Endothelial cell of umbilical vein (primary cell): ENCODE results near the gene CGRRF1. TPM values are rescaled to one million over a fixed set of nuclear protein-coding genes. Genes with fewer than 3 reads are reported as not detected.

Experiments used
- BruUV-seq: library from RNA; stranded (reverse); fragments of 400-500 nt; replicated peaks from 2 replicates; lab custom pipeline; 2021; lab: Mats Ljungman, UMichigan
- CTCF ChIA-PET: fragments of 300-600, 350-600 bp; sonication (Branson Sonifier 250); formaldehyde crosslinking; loops from one replicate; lab custom pipeline; 2021; ENCODE audit warnings: antibody characterized with exemption, inconsistent platforms; lab: Charles Lee
- POLR2A ChIA-PET: fragments of 300-600, 350-600 bp; sonication (Branson Sonifier 250); formaldehyde crosslinking; loops from one replicate; lab custom pipeline; 2021; ENCODE audit warnings: antibody characterized with exemption, inconsistent platforms; lab: Charles Lee
- DNase-seq: peaks from one replicate; pipeline ENCODE4 v3.0.0-alpha.2; 2011; ENCODE audit warnings: low read depth, low spot score
- FAIRE-seq: peaks from 2 replicates; lab custom pipeline; 2011; peaks lifted over from hg19 to GRCh38; lab: Jason Lieb, UNC
- H2AFZ ChIP-seq: 2 replicates; pipeline ENCODE4 v1.6.0; 2012; ENCODE audit warnings: low read depth, low read length, control low read depth, inconsistent platforms
- H3K27ac ChIP-seq: 2 replicates; pipeline ENCODE4 v1.5.1; 2011; ENCODE audit warnings: low read depth, mild to moderate bottlenecking, control low read depth, low read length, moderate library complexity; ENCODE audit not compliant: insufficient read depth
- H3K27me3 ChIP-seq, 2 experiments: 2 replicates each; pipeline versions ENCODE4 v1.6.0 to v1.6.1; 2011; ENCODE audit warnings: low read length in 2 of 2, mixed read lengths in 1 of 2; ENCODE audit not compliant: control insufficient read depth in 2 of 2, insufficient read depth in 2 of 2
- H3K36me3 ChIP-seq, 2 experiments: 2 replicates in 1 of 2; 3 replicates in 1 of 2; pipeline ENCODE4 v1.5.1; 2011; ENCODE audit warnings: low read length in 2 of 2, mild to moderate bottlenecking in 1 of 2, moderate library complexity in 1 of 2; ENCODE audit not compliant: control insufficient read depth in 2 of 2, insufficient read depth in 2 of 2; ENCODE audit errors: extremely low read depth in 1 of 2
- H3K4me1 ChIP-seq: 3 replicates; pipeline ENCODE4 v1.5.1; 2011; ENCODE audit warnings: mild to moderate bottlenecking, low read length; ENCODE audit not compliant: control insufficient read depth, insufficient read depth; ENCODE audit errors: extremely low read depth
- H3K4me2 ChIP-seq: 2 replicates; pipeline ENCODE4 v1.6.1; 2011; ENCODE audit warnings: low read length, control low read depth, mixed read lengths; ENCODE audit not compliant: insufficient read depth
- H3K4me3 ChIP-seq, 3 experiments: fragments of 200-600 bp in 1 of 3; sonication (generic), shearing (Covaris generic) in 1 of 3; replicated peaks in 1 of 3; 2 replicates each; pipeline ENCODE4 v1.5.1; 2011 to 2016; ENCODE audit warnings: control low read depth in 3 of 3, low read length in 3 of 3, mild to moderate bottlenecking in 2 of 3, inconsistent platforms in 1 of 3, low read depth in 1 of 3, moderate library complexity in 1 of 3; ENCODE audit not compliant: insufficient read depth in 1 of 3
- H3K79me2 ChIP-seq: 2 replicates; pipeline ENCODE4 v1.6.0; 2012; ENCODE audit warnings: low read length, inconsistent platforms; ENCODE audit not compliant: control insufficient read depth, insufficient read depth
- H3K9ac ChIP-seq: replicated peaks from 2 replicates; pipeline ENCODE3; 2011; ENCODE audit warnings: low read length, control low read depth; ENCODE audit not compliant: insufficient read depth; ENCODE audit errors: extremely low read depth
- H3K9me1 ChIP-seq: replicated peaks from 3 replicates; pipeline ENCODE4 v1.6.0; 2011; ENCODE audit warnings: mild to moderate bottlenecking, low read length; ENCODE audit not compliant: control insufficient read depth, insufficient read depth; ENCODE audit errors: extremely low read depth
- H3K9me3 ChIP-seq: replicated peaks from 2 replicates; pipeline ENCODE4 v1.5.1; 2012; ENCODE audit warnings: low read length, inconsistent platforms; ENCODE audit not compliant: control insufficient read depth, insufficient read depth
- H4K20me1 ChIP-seq: replicated peaks from 2 replicates; pipeline ENCODE3; 2011; ENCODE audit warnings: mild to moderate bottlenecking, low read length; ENCODE audit not compliant: control insufficient read depth, insufficient read depth; ENCODE audit errors: extremely low read depth
- EZH2 ChIP-seq: IDR thresholded peaks from 2 replicates; pipeline ENCODE4 v1.6.1; 2012; ENCODE audit warnings: borderline replicate concordance, low read depth, mild to moderate bottlenecking, moderate library complexity, low read length, inconsistent platforms; ENCODE audit not compliant: severe bottlenecking
- FOS ChIP-seq: IDR thresholded peaks from 2 replicates; pipeline ENCODE4 v1.6.1; 2011; ENCODE audit warnings: mild to moderate bottlenecking, low read length, moderate library complexity, borderline replicate concordance; ENCODE audit not compliant: insufficient read depth
- GATA2 ChIP-seq: IDR thresholded peaks from 2 replicates; pipeline ENCODE4 v1.7.0; 2011; ENCODE audit warnings: low read depth, mild to moderate bottlenecking, moderate library complexity, mixed read lengths, low read length; ENCODE audit not compliant: insufficient read length, insufficient read depth
- MYC ChIP-seq: IDR thresholded peaks from one replicate; pipeline ENCODE4 v1.6.1; 2011; ENCODE audit warnings: mild to moderate bottlenecking, low read depth, low read length
- POLR2A ChIP-seq: IDR thresholded peaks from 2 replicates; pipeline ENCODE4 v1.6.1; 2012; ENCODE audit warnings: low read depth, mild to moderate bottlenecking, control low read depth, low read length
- POLR2AphosphoS5 ChIP-seq: IDR thresholded peaks from 2 replicates; pipeline ENCODE4 v1.6.1; 2012; ENCODE audit warnings: low read depth, mild to moderate bottlenecking, control low read depth, low read length, moderate library complexity; ENCODE audit not compliant: insufficient read depth
- dilution Hi-C: fragments of 300-500 bp; cut with MboI; formaldehyde crosslinking; loops from one replicate; pipeline ENCODE4 v1.15.0; 2019; ENCODE audit warnings: low sequenced_read_pairs; ENCODE audit not compliant: extremely low pct_ligation_motif_present
- intact Hi-C: fragments of 100-400 bp; cut with micrococcal nuclease; formaldehyde crosslinking; loops from one replicate; pipeline ENCODE4 v1.10.0; 2022
- polyA plus RNA-seq, 4 experiments: library from polyadenylated mRNA; depleted of rRNA in 3 of 4; stranded (reverse) in 3 of 4; unstranded in 1 of 4; fragments of >200 nt; gene quantifications; 2 replicates each; pipeline versions ENCODE4 v1.2.1 to v1.2.3, GENCODE V29; 2011 to 2012; ENCODE audit warnings: missing spikeins in 1 of 4
- total RNA-seq: library from RNA; stranded (reverse); gene quantifications from 2 replicates; pipeline ENCODE4 v1.2.3, GENCODE V29; 2021
- TF ChIP-seq, protein P1 (sequence below): IDR thresholded peaks from 2 replicates; pipeline ENCODE4 v1.6.1; 2011; ENCODE audit not compliant: insufficient read depth, insufficient read length
- TF ChIP-seq, protein P2 (sequence below), 2 donors: IDR thresholded peaks; 1 replicate in 1 of 2; 2 replicates in 1 of 2; pipeline ENCODE4 v1.5.1; 2011; ENCODE audit warnings: low read length in 2 of 2, mild to moderate bottlenecking in 2 of 2, moderate library complexity in 2 of 2, control low read depth in 1 of 2, inconsistent platforms in 1 of 2, low read depth in 1 of 2; ENCODE audit not compliant: insufficient read depth in 1 of 2; ENCODE audit errors: extremely low read depth in 1 of 2

The CGRRF1 gene
- total and polyA plus RNA-seq, 2 donors (not counting 3 experiments of a cell fraction or from before 2014, with no cell fraction given): 6.6 to 15.7 TPM

- peaks cover under 1 to 1% of the 10 kb centered on the region in 2 experiments for H3K36me3 ChIP-seq
- no peaks in the 10 kb centered on the region for H4K20me1 ChIP-seq
- no TSS peak for BruUV-seq
- no peak overlapping the region for H3K4me2 ChIP-seq
- no peak for FAIRE-seq
- no peak for DNase-seq
- H3K4me3 ChIP-seq: no peak overlapping the region
- no peak overlapping the region for H3K27ac ChIP-seq
- dilution Hi-C loops: no loop called here
- no peak for TF ChIP-seq MYC
- ChIA-PET POLR2A (no interaction called here), CTCF (interaction anchor here (1.7 kb wide), 1 partner anchor 23 kb away, joined by 6 read pairs; the partner anchor contains the start of gene CGRRF1)
- no peaks in the 10 kb centered on the region for H3K27me3 ChIP-seq
- no peaks in the 10 kb centered on the region for H3K9me3 ChIP-seq
- no peak overlapping the region for H2AFZ ChIP-seq
- H3K4me1 ChIP-seq: peaks cover 9% of the 10 kb centered on the region
- no peaks in the 10 kb centered on the region for H3K79me2 ChIP-seq
- no peaks in the 10 kb centered on the region for H3K9me1 ChIP-seq
- intact Hi-C loops: no loop called here
- H3K9ac ChIP-seq: no peak overlapping the region
Measured at GRCh38 chr14:54533100-54533499, 23.4 kb downstream of the CGRRF1 start.

GRCh38 chr14:54535126-54535525 is 25.4 kb downstream of the CGRRF1 start:
- ChIA-PET POLR2A (no interaction called here), CTCF (interaction anchor here (1.1 to 1.6 kb wide), 2 partner anchors 29 to 271 kb away, joined by 3 to 5 read pairs; no protein-coding TSS in a partner anchor)
- intact Hi-C loops (no loop called here), dilution Hi-C loops (no loop called here)
- H2AFZ ChIP-seq: no peak overlapping the region
- H3K27me3 ChIP-seq: no peaks in the 10 kb centered on the region
- H3K9ac ChIP-seq: no peak overlapping the region
- no peaks in the 10 kb centered on the region for H4K20me1 ChIP-seq
- TF ChIP-seq, protein P1, sequence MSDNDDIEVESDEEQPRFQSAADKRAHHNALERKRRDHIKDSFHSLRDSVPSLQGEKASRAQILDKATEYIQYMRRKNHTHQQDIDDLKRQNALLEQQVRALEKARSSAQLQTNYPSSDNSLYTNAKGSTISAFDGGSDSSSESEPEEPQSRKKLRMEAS: no peak
- TF ChIP-seq GATA2 (no peak), FOS (no peak), POLR2A (no peak), MYC (no peak), EZH2 (no peak), POLR2AphosphoS5 (no peak)
- TF ChIP-seq, protein P2, sequence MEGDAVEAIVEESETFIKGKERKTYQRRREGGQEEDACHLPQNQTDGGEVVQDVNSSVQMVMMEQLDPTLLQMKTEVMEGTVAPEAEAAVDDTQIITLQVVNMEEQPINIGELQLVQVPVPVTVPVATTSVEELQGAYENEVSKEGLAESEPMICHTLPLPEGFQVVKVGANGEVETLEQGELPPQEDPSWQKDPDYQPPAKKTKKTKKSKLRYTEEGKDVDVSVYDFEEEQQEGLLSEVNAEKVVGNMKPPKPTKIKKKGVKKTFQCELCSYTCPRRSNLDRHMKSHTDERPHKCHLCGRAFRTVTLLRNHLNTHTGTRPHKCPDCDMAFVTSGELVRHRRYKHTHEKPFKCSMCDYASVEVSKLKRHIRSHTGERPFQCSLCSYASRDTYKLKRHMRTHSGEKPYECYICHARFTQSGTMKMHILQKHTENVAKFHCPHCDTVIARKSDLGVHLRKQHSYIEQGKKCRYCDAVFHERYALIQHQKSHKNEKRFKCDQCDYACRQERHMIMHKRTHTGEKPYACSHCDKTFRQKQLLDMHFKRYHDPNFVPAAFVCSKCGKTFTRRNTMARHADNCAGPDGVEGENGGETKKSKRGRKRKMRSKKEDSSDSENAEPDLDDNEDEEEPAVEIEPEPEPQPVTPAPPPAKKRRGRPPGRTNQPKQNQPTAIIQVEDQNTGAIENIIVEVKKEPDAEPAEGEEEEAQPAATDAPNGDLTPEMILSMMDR (IDR thresholded peaks at IDR 0.05; ENCODE audit: extremely low read depth in 1 of 2, insufficient read depth in 1 of 2, low read depth in 1 of 2, low read length in 2 of 2): no peak
- H3K36me3 ChIP-seq: peaks cover 2 to 3% of the 10 kb centered on the region in 2 experiments
- no peaks in the 10 kb centered on the region for H3K9me1 ChIP-seq
- DNase-seq (no peak), FAIRE-seq (no peak)
- H3K4me2 ChIP-seq: no peak overlapping the region
- H3K4me1 ChIP-seq: peaks cover under 1% of the 10 kb centered on the region
- BruUV-seq: no TSS peak
- no peaks in the 10 kb centered on the region for H3K9me3 ChIP-seq
- no peak overlapping the region for H3K4me3 ChIP-seq
- H3K79me2 ChIP-seq: no peaks in the 10 kb centered on the region
- no peak overlapping the region for H3K27ac ChIP-seq
